ENCODE measurements around the gene PTPRG.

Gene PTPRG

GRCh38 chr3:61928039-61928438, 366.7 kb downstream of the PTPRG start:
- Histone ChIP-seq H4K20me1 (ENCODE audit: insufficient read depth) (no peaks in the 10 kb centered on the region), H3K27ac (no peak overlapping the region), H3K36me3 (ENCODE audit: insufficient read depth) (no peaks in the 10 kb centered on the region), H3K4me1 (ENCODE audit: low read depth, poor library complexity, severe bottlenecking) (peaks cover 3% of the 10 kb centered on the region), H3K4me2 (no peak overlapping the region), H3K79me2 (ENCODE audit: insufficient read depth, low read depth) (no peaks in the 10 kb centered on the region), H3K4me3 (IDR thresholded peaks at IDR 0.05; ENCODE audit: insufficient read depth, low read depth, low read length) (no peak overlapping the region), H3K9ac (no peak overlapping the region), H3K27me3 (ENCODE audit: insufficient read depth, low read depth) (no peaks in the 10 kb centered on the region), H2AFZ (ENCODE audit: low read depth) (no peak overlapping the region)
- TF ChIP-seq CTCF (conservative IDR thresholded peaks at IDR 0.05; ENCODE audit: low read depth, low read length) = no peak

GRCh38 chr3:61928776-61929314, 367.5 kb downstream of the PTPRG start:
- no peak overlapping the region for H3K4me3 ChIP-seq (IDR thresholded peaks at IDR 0.05; ENCODE audit: insufficient read depth, low read depth, low read length)
- no peak overlapping the region for H3K9ac ChIP-seq
- no peaks in the 10 kb centered on the region for H3K79me2 ChIP-seq (ENCODE audit: insufficient read depth, low read depth)
- no peak overlapping the region for H3K4me2 ChIP-seq
- H4K20me1 ChIP-seq (ENCODE audit: insufficient read depth) = no peaks in the 10 kb centered on the region
- TF ChIP-seq CTCF (conservative IDR thresholded peaks at IDR 0.05; ENCODE audit: low read depth, low read length) = no peak
- H3K27ac ChIP-seq = no peak overlapping the region
- peaks cover 10% of the 10 kb centered on the region for H3K4me1 ChIP-seq (ENCODE audit: low read depth, poor library complexity, severe bottlenecking)
- no peaks in the 10 kb centered on the region for H3K27me3 ChIP-seq (ENCODE audit: insufficient read depth, low read depth)
- H3K36me3 ChIP-seq (ENCODE audit: insufficient read depth) = no peaks in the 10 kb centered on the region
- H2AFZ ChIP-seq (ENCODE audit: low read depth) = no peak overlapping the region

- H2AFZ ChIP-seq (ENCODE audit: low read depth) = no peak overlapping the region
- H4K20me1 ChIP-seq (ENCODE audit: insufficient read depth) = no peaks in the 10 kb centered on the region
- H3K27ac ChIP-seq = no peak overlapping the region
- H3K9ac ChIP-seq = no peak overlapping the region
- H3K4me1 ChIP-seq (ENCODE audit: low read depth, poor library complexity, severe bottlenecking) = peaks cover 13% of the 10 kb centered on the region
- no peak overlapping the region for H3K4me2 ChIP-seq
- H3K79me2 ChIP-seq (ENCODE audit: insufficient read depth, low read depth) = no peaks in the 10 kb centered on the region
- TF ChIP-seq CTCF (conservative IDR thresholded peaks at IDR 0.05; ENCODE audit: low read depth, low read length) = no peak
- H3K36me3 ChIP-seq (ENCODE audit: insufficient read depth) = no peaks in the 10 kb centered on the region
- H3K27me3 ChIP-seq (ENCODE audit: insufficient read depth, low read depth) = no peaks in the 10 kb centered on the region
- no peak overlapping the region for H3K4me3 ChIP-seq (IDR thresholded peaks at IDR 0.05; ENCODE audit: insufficient read depth, low read depth, low read length)
Observed at GRCh38 chr3:61929617-61930016, 368.2 kb downstream of the PTPRG start.

GRCh38 chr3:61932499-61932898, 371.1 kb downstream of the PTPRG start:
- Histone ChIP-seq H3K27me3 (ENCODE audit: insufficient read depth, low read depth) (no peaks in the 10 kb centered on the region), H2AFZ (ENCODE audit: low read depth) (no peak overlapping the region), H4K20me1 (ENCODE audit: insufficient read depth) (no peaks in the 10 kb centered on the region), H3K9ac (no peak overlapping the region), H3K4me3 (IDR thresholded peaks at IDR 0.05; ENCODE audit: insufficient read depth, low read depth, low read length) (no peak overlapping the region), H3K79me2 (ENCODE audit: insufficient read depth, low read depth) (no peaks in the 10 kb centered on the region), H3K27ac (no peak overlapping the region), H3K4me1 (ENCODE audit: low read depth, poor library complexity, severe bottlenecking) (peaks cover 13% of the 10 kb centered on the region), H3K36me3 (ENCODE audit: insufficient read depth) (no peaks in the 10 kb centered on the region), H3K4me2 (no peak overlapping the region)
- no peak for TF ChIP-seq CTCF (conservative IDR thresholded peaks at IDR 0.05; ENCODE audit: low read depth, low read length)
